NT2/D1 (cell line): Measurements from ENCODE around the gene NFIX.
A peak's percentile ranks its signal among the peaks of the same experiment; 100 is the strongest.
"Not testable (repeated sequence)": the region's sequence is repeated elsewhere in the genome, so short reads cannot be mapped to it uniquely, and the experiment has no call there.

ENCODE experiments used
- DNase-seq: peaks from one replicate; pipeline ENCODE4 v3.0.0-alpha.2; 2011; ENCODE audit warnings: low read depth, low spot score
- H3K27me3 ChIP-seq: 2 replicates; pipeline ENCODE4 v1.6.0; 2011; ENCODE audit warnings: mild to moderate bottlenecking; ENCODE audit not compliant: insufficient read length, insufficient read depth
- H3K36me3 ChIP-seq: 2 replicates; pipeline ENCODE4 v1.6.1; 2011; ENCODE audit warnings: mild to moderate bottlenecking, low read length, mixed read lengths; ENCODE audit not compliant: insufficient read depth, insufficient read length
- H3K4me1 ChIP-seq: 2 replicates; pipeline ENCODE4 v1.5.1; 2011; ENCODE audit not compliant: insufficient read depth, insufficient read length
- H3K4me3 ChIP-seq: 2 replicates; pipeline ENCODE4 v1.5.1; 2011; ENCODE audit warnings: low read depth; ENCODE audit not compliant: insufficient read length
- H3K9ac ChIP-seq: 2 replicates; pipeline ENCODE4 v1.6.0; 2011; ENCODE audit warnings: low read depth; ENCODE audit not compliant: insufficient read length
- H3K9me3 ChIP-seq: 2 replicates; pipeline ENCODE4 v1.5.1; 2011; ENCODE audit warnings: mild to moderate bottlenecking, low read length; ENCODE audit not compliant: insufficient read depth
- SUZ12 ChIP-seq: IDR thresholded peaks from 2 replicates; pipeline ENCODE4 v1.6.1; 2011; ENCODE audit not compliant: insufficient read length, insufficient read depth; ENCODE audit errors: extremely low read depth
- YY1 ChIP-seq: IDR thresholded peaks from 2 replicates; pipeline ENCODE4 v1.6.1; 2011; ENCODE audit not compliant: insufficient read length, insufficient read depth
- ZNF274 ChIP-seq: IDR thresholded peaks from 2 replicates; pipeline ENCODE4 v1.6.1; 2011; ENCODE audit warnings: mild to moderate bottlenecking, low read depth, low read length

The NFIX gene

GRCh38 chr19:12948612-12949362 is 46.5 kb upstream of the NFIX start:
- Histone ChIP-seq H3K4me3 (no peak overlapping the region), H3K9ac (peak overlapping the region; percentile 52), H3K9me3 (no peaks in the 10 kb centered on the region), H3K27me3 (no peaks in the 10 kb centered on the region), H3K36me3 (peaks cover 79% of the 10 kb centered on the region), H3K4me1 (peaks cover 14% of the 10 kb centered on the region)
- no peak for TF ChIP-seq SUZ12
- TF ChIP-seq ZNF274: no peak
- TF ChIP-seq YY1: no peak
- DNase-seq: no peak

GRCh38 chr19:12949363-12950283 is 45.7 kb upstream of the NFIX start:
- DNase-seq: no peak
- Histone ChIP-seq H3K4me3 (no peak overlapping the region), H3K36me3 (peaks cover 80% of the 10 kb centered on the region), H3K9me3 (no peaks in the 10 kb centered on the region), H3K4me1 (peaks cover 17% of the 10 kb centered on the region), H3K27me3 (no peaks in the 10 kb centered on the region), H3K9ac (peak overlapping the region; percentile 52)
- TF ChIP-seq YY1 (no peak), SUZ12 (no peak), ZNF274 (no peak)

- H3K27me3 ChIP-seq, DNase-seq, H3K4me3 ChIP-seq, H3K9ac ChIP-seq, H3K9me3 ChIP-seq: not testable (repeated sequence)
- Histone ChIP-seq H3K36me3 (peaks cover 85% of the 10 kb centered on the region), H3K4me1 (peaks cover 17% of the 10 kb centered on the region)
These were observed 43.2 kb upstream of the NFIX start for GRCh38 chr19:12952050-12952449.

GRCh38 chr19:12952488-12953137 is 42.7 kb upstream of the NFIX start:
- Histone ChIP-seq H3K36me3 (peaks cover 80% of the 10 kb centered on the region), H3K4me1 (peaks cover 15% of the 10 kb centered on the region)
- no peak for TF ChIP-seq ZNF274
- no peak for TF ChIP-seq YY1
- no peak for TF ChIP-seq SUZ12

GRCh38 chr19:12953138-12953798 is 42.0 kb upstream of the NFIX start:
- TF ChIP-seq SUZ12 (no peak), ZNF274 (no peak), YY1 (no peak)
- no peaks in the 10 kb centered on the region for H3K27me3 ChIP-seq
- peaks cover 74% of the 10 kb centered on the region for H3K36me3 ChIP-seq
- no peak overlapping the region for H3K4me3 ChIP-seq
- no peak for DNase-seq
- no peaks in the 10 kb centered on the region for H3K9me3 ChIP-seq
- peak overlapping the region; percentile 10 for H3K9ac ChIP-seq
- H3K4me1 ChIP-seq: peaks cover 8% of the 10 kb centered on the region

More at GRCh38 chr19:12952488-12953137, 42.7 kb upstream of the NFIX start:
- H3K9ac ChIP-seq: no peak overlapping the region
- no peaks in the 10 kb centered on the region for H3K9me3 ChIP-seq
- no peak for DNase-seq
- H3K4me3 ChIP-seq: no peak overlapping the region
- no peaks in the 10 kb centered on the region for H3K27me3 ChIP-seq

- H3K4me3 ChIP-seq: no peak overlapping the region
- no peaks in the 10 kb centered on the region for H3K27me3 ChIP-seq
- peaks cover 6% of the 10 kb centered on the region for H3K4me1 ChIP-seq
- peaks cover 66% of the 10 kb centered on the region for H3K36me3 ChIP-seq
- H3K9ac ChIP-seq: peak overlapping the region; percentile 10
- no peak for TF ChIP-seq YY1
- no peak for TF ChIP-seq ZNF274
- no peak for TF ChIP-seq SUZ12
- no peak for DNase-seq
- H3K9me3 ChIP-seq: no peaks in the 10 kb centered on the region
These were observed 41.3 kb upstream of the NFIX start for GRCh38 chr19:12953799-12954611.
